Osteoblast (primary cell): ENCODE results near the gene DNAH6. TPM values are rescaled to one million over a fixed set of nuclear protein-coding genes. Genes with fewer than 3 reads are reported as not detected.

Experiments
- DNase-seq: peaks from one replicate; pipeline ENCODE4 v3.0.0; 2011; ENCODE audit warnings: low spot score, mixed read lengths; ENCODE audit not compliant: insufficient read length; ENCODE audit errors: missing footprints
- H2AFZ ChIP-seq: 2 replicates; pipeline ENCODE4 v1.6.0; 2011; ENCODE audit warnings: mild to moderate bottlenecking, low read length
- H3K27ac ChIP-seq: 2 replicates; pipeline ENCODE4 v1.5.1; 2011; ENCODE audit warnings: mild to moderate bottlenecking, low read depth, low read length, moderate library complexity
- H3K27me3 ChIP-seq: 2 replicates; pipeline ENCODE4 v1.6.0; 2012; ENCODE audit warnings: mild to moderate bottlenecking, control low read depth, inconsistent platforms, low read length, moderate library complexity; ENCODE audit not compliant: insufficient read depth
- H3K36me3 ChIP-seq: 2 replicates; pipeline ENCODE4 v1.5.1; 2011; ENCODE audit warnings: mild to moderate bottlenecking, low read length, control low read depth, moderate library complexity; ENCODE audit not compliant: insufficient read depth
- H3K4me1 ChIP-seq: 2 replicates; pipeline ENCODE4 v1.5.1; 2011; ENCODE audit warnings: mild to moderate bottlenecking, low read length, control low read depth, moderate library complexity; ENCODE audit not compliant: insufficient read depth
- H3K4me2 ChIP-seq: 2 replicates; pipeline ENCODE4 v1.6.0; 2011; ENCODE audit warnings: mild to moderate bottlenecking, low read length; ENCODE audit not compliant: insufficient read depth
- H3K4me3 ChIP-seq: fragments of 200-600 bp; sonication (generic); 3 replicates; pipeline ENCODE4 v1.5.1; 2012; ENCODE audit warnings: mild to moderate bottlenecking, low read length, inconsistent platforms; ENCODE audit not compliant: insufficient read depth
- H3K79me2 ChIP-seq: 2 replicates; pipeline ENCODE4 v1.6.0; 2012; ENCODE audit warnings: mild to moderate bottlenecking, low read length, control low read depth, inconsistent platforms; ENCODE audit not compliant: insufficient read depth
- H3K9me3 ChIP-seq: 2 replicates; pipeline ENCODE4 v1.5.1; 2011; ENCODE audit warnings: low read depth, low read length, control low read depth
- H4K20me1 ChIP-seq: 2 replicates; pipeline ENCODE4 v1.6.0; 2012; ENCODE audit warnings: mild to moderate bottlenecking, low read length, control low read depth; ENCODE audit not compliant: insufficient read depth
- total RNA-seq: library from RNA; depleted of rRNA; stranded (reverse); fragments of >200 nt; gene quantifications from 2 replicates; pipeline ENCODE4 v1.2.3, GENCODE V29; 2012
- TF ChIP-seq, protein P1 (sequence below): IDR thresholded peaks from 2 replicates; pipeline ENCODE4 v1.5.1; 2011; ENCODE audit warnings: mild to moderate bottlenecking, low read depth, low read length, moderate library complexity; ENCODE audit errors: extremely low read depth

DNAH6 gene
- total RNA-seq, 1 donor = 0.36 TPM

- no peak for DNase-seq
- Histone ChIP-seq H3K4me2 (no peak overlapping the region), H3K27ac (no peak overlapping the region), H3K79me2 (no peaks in the 10 kb centered on the region), H3K4me1 (no peaks in the 10 kb centered on the region), H3K36me3 (no peaks in the 10 kb centered on the region), H2AFZ (no peak overlapping the region), H3K27me3 (peaks cover 5% of the 10 kb centered on the region), H4K20me1 (no peaks in the 10 kb centered on the region), H3K4me3 (no peak overlapping the region), H3K9me3 (no peaks in the 10 kb centered on the region)
- TF ChIP-seq, protein P1, sequence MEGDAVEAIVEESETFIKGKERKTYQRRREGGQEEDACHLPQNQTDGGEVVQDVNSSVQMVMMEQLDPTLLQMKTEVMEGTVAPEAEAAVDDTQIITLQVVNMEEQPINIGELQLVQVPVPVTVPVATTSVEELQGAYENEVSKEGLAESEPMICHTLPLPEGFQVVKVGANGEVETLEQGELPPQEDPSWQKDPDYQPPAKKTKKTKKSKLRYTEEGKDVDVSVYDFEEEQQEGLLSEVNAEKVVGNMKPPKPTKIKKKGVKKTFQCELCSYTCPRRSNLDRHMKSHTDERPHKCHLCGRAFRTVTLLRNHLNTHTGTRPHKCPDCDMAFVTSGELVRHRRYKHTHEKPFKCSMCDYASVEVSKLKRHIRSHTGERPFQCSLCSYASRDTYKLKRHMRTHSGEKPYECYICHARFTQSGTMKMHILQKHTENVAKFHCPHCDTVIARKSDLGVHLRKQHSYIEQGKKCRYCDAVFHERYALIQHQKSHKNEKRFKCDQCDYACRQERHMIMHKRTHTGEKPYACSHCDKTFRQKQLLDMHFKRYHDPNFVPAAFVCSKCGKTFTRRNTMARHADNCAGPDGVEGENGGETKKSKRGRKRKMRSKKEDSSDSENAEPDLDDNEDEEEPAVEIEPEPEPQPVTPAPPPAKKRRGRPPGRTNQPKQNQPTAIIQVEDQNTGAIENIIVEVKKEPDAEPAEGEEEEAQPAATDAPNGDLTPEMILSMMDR = no peak
Measured at GRCh38 chr2:84816426-84817026, 300.2 kb downstream of the DNAH6 start.

- H3K27me3 ChIP-seq = peaks cover 5% of the 10 kb centered on the region
- H3K4me2 ChIP-seq = no peak overlapping the region
- H4K20me1 ChIP-seq = no peaks in the 10 kb centered on the region
- H3K9me3 ChIP-seq = no peaks in the 10 kb centered on the region
- no peaks in the 10 kb centered on the region for H3K79me2 ChIP-seq
- no peaks in the 10 kb centered on the region for H3K36me3 ChIP-seq
- DNase-seq = no peak
- no peak overlapping the region for H3K27ac ChIP-seq
- no peaks in the 10 kb centered on the region for H3K4me1 ChIP-seq
- TF ChIP-seq, protein P1 = no peak
- no peak overlapping the region for H3K4me3 ChIP-seq
- no peak overlapping the region for H2AFZ ChIP-seq
Measured at GRCh38 chr2:84817239-84817655, 300.9 kb downstream of the DNAH6 start.

DNA sequence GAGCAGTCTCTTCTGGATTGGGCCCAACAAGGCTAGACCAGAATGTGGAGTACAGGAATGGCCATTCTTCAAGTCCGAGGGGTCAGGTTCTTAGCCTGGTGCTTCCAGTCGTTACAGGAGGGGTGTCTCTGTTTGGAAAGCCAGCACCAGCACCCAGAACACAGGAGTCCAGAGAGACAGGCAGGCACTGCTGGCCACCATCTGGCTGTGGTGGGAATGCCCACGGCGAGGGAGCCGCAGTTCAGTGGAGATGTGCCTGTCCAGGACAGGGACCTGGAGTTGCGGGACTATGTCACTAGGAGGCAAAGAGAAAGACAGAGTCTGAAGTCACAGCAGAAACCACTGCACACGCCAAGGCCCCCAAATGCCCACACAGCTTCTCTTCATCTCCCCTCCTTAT lies 305.5 kb downstream of the DNAH6 start:
- Histone ChIP-seq H3K27me3 (no peaks in the 10 kb centered on the region), H3K9me3 (no peaks in the 10 kb centered on the region), H3K79me2 (no peaks in the 10 kb centered on the region), H3K27ac (no peak overlapping the region), H3K4me1 (no peaks in the 10 kb centered on the region), H3K4me2 (no peak overlapping the region), H3K4me3 (no peak overlapping the region), H4K20me1 (no peaks in the 10 kb centered on the region), H3K36me3 (no peaks in the 10 kb centered on the region), H2AFZ (no peak overlapping the region)
- DNase-seq = no peak
- TF ChIP-seq, protein P1 = no peak

DNA sequence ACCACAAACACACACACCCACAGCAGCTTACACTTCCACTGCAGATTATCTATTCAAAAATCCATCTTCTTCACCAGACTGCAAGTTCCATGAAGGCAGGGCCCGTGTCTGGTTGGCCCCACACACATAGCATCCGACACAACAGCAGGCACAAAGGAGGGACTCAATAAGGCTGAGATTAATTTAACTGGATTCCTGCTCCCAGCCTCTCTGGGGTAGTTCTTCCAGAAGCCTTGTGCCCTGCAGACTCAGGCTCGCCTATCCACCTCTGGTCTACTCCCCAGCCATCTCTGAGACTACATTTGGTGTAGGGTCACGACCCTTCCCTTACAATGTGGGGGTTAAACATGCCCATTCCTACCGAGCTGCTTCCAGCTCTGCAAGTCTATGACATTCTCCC lies 306.9 kb downstream of the DNAH6 start:
- DNase-seq = no peak
- H3K27ac ChIP-seq = no peak overlapping the region
- H3K4me3 ChIP-seq = no peak overlapping the region
- no peak overlapping the region for H3K4me2 ChIP-seq
- H3K9me3 ChIP-seq = no peaks in the 10 kb centered on the region
- no peaks in the 10 kb centered on the region for H3K36me3 ChIP-seq
- no peaks in the 10 kb centered on the region for H3K27me3 ChIP-seq
- TF ChIP-seq, protein P1 = no peak
- no peak overlapping the region for H2AFZ ChIP-seq
- no peaks in the 10 kb centered on the region for H3K4me1 ChIP-seq
- H3K79me2 ChIP-seq = no peaks in the 10 kb centered on the region
- H4K20me1 ChIP-seq = no peaks in the 10 kb centered on the region
